ENCODE results near the gene FAH.

- no peak for TF ChIP-seq CTCF (IDR thresholded peaks at IDR 0.05; ENCODE audit: insufficient read depth, low read depth, low read length)
- no peak for TF ChIP-seq EZH2 (IDR thresholded peaks at IDR 0.05; ENCODE audit: insufficient read depth, low read length)
Measured at GRCh38 chr15:80167936-80168335, 15.1 kb downstream of the FAH start.

Measured in astrocyte (in vitro differentiated cells and primary cell).